Suprapubic skin (tissue), 3 donors: ENCODE measurements around the gene HSD17B11.

Source experiments
- CTCF ChIP-seq, 2 donors: fragments of 200-600 bp in 1 of 2; fragments of 450-650 bp in 1 of 2; sonication (generic) in 1 of 2; IDR thresholded peaks; one replicate each; pipeline ENCODE4 v1.5.1; 2016 to 2019; ENCODE audit warnings: antibody characterized with exemption in 2 of 2, mild to moderate bottlenecking in 1 of 2, moderate library complexity in 1 of 2
- EP300 ChIP-seq: sonication (generic); formaldehyde crosslinking; IDR thresholded peaks from one replicate; pipeline ENCODE4 v1.6.1; 2017; ENCODE audit warnings: antibody characterized with exemption
- POLR2A ChIP-seq, 2 donors: fragments of 450-650 bp; IDR thresholded peaks; one replicate each; pipeline ENCODE4 v1.6.1; 2017; ENCODE audit warnings: antibody characterized with exemption in 2 of 2, mild to moderate bottlenecking in 2 of 2, moderate library complexity in 2 of 2

GRCh38 chr4:87425711-87426110, 34.7 kb upstream of the HSD17B11 start:
- TF ChIP-seq EP300, result no peak
- no peak for TF ChIP-seq CTCF (IDR thresholded peaks at IDR 0.05)
- no peak for TF ChIP-seq POLR2A (IDR thresholded peaks at IDR 0.05)
